CD14-positive monocyte (primary cell): Measurements from ENCODE around the gene TEAD2. TPM values are rescaled to one million over a fixed set of nuclear protein-coding genes. Genes with fewer than 3 reads are reported as not detected.

ENCODE experiments used
- DNase-seq, 3 donors: peaks; one replicate each; pipeline ENCODE4 v3.0.0-alpha.2; 2011 to 2022
- H2AFZ ChIP-seq: 2 replicates; pipeline ENCODE4 v1.6.0; 2012; ENCODE audit warnings: mild to moderate bottlenecking, low read depth, low read length, inconsistent platforms; ENCODE audit not compliant: insufficient read depth, poor library complexity, severe bottlenecking
- H3K27ac ChIP-seq, 2 donors: 1 replicate in 1 of 2; 2 replicates in 1 of 2; pipeline ENCODE4 v1.5.1; 2012 to 2013; ENCODE audit warnings: low read length in 2 of 2, control low read depth in 1 of 2, inconsistent platforms in 1 of 2, low read depth in 1 of 2, mild to moderate bottlenecking in 1 of 2
- H3K27me3 ChIP-seq, 2 donors: one replicate each; pipeline versions ENCODE4 v1.6.0 to v1.6.1; 2011 to 2013; ENCODE audit warnings: low read length in 2 of 2; ENCODE audit not compliant: control insufficient read depth in 2 of 2, insufficient read depth in 2 of 2
- H3K36me3 ChIP-seq, 2 donors: replicated peaks in 1 of 2; 1 replicate in 1 of 2; 2 replicates in 1 of 2; pipeline versions ENCODE4 v1.5.1 to v1.6.1; 2012 to 2013; ENCODE audit warnings: low read length in 2 of 2, control low read depth in 1 of 2, inconsistent platforms in 1 of 2, mild to moderate bottlenecking in 1 of 2; ENCODE audit not compliant: insufficient read depth in 2 of 2, control insufficient read depth in 1 of 2
- H3K4me1 ChIP-seq, 2 donors: 1 replicate in 1 of 2; 2 replicates in 1 of 2; pipeline versions ENCODE4 v1.5.1 to v1.6.1; 2012 to 2013; ENCODE audit warnings: low read length in 2 of 2, control low read depth in 1 of 2, inconsistent platforms in 1 of 2, mild to moderate bottlenecking in 1 of 2, moderate library complexity in 1 of 2; ENCODE audit not compliant: insufficient read depth in 2 of 2, control insufficient read depth in 1 of 2
- H3K4me2 ChIP-seq: replicated peaks from 2 replicates; pipeline ENCODE3; 2012; ENCODE audit warnings: low read length, moderate library complexity, mild to moderate bottlenecking; ENCODE audit not compliant: poor library complexity, severe bottlenecking; ENCODE audit errors: extremely low read depth
- H3K4me3 ChIP-seq, 3 experiments: fragments of 200-600 bp in 1 of 3; sonication (generic) in 1 of 3; replicated peaks in 1 of 3; 1 replicate in 2 of 3; 2 replicates in 1 of 3; pipeline ENCODE4 v1.5.1; 2011 to 2013; ENCODE audit warnings: low read length in 3 of 3, mild to moderate bottlenecking in 3 of 3, control low read depth in 2 of 3, low read depth in 2 of 3, inconsistent platforms in 1 of 3, moderate library complexity in 1 of 3
- H3K79me2 ChIP-seq: 2 replicates; pipeline ENCODE4 v1.6.0; 2012; ENCODE audit warnings: mild to moderate bottlenecking, control low read depth, inconsistent platforms, low read length, moderate library complexity; ENCODE audit not compliant: insufficient read depth
- H3K9ac ChIP-seq: 2 replicates; pipeline ENCODE4 v1.6.0; 2017; ENCODE audit warnings: low read length, mild to moderate bottlenecking; ENCODE audit not compliant: insufficient read depth, poor library complexity, severe bottlenecking
- H3K9me3 ChIP-seq, 2 donors: replicated peaks in 1 of 2; 1 replicate in 1 of 2; 2 replicates in 1 of 2; pipeline versions ENCODE4 v1.5.1 to v1.6.1; 2012 to 2013; ENCODE audit warnings: low read length in 2 of 2, control low read depth in 1 of 2; ENCODE audit not compliant: control insufficient read depth in 1 of 2, insufficient read depth in 1 of 2
- H4K20me1 ChIP-seq: 2 replicates; pipeline ENCODE4 v1.6.0; 2012; ENCODE audit warnings: mild to moderate bottlenecking, low read length, control low read depth, moderate library complexity; ENCODE audit not compliant: insufficient read depth
- H3K27ac Mint-ChIP-seq, 7 donors: one replicate each; pipeline ENCODE4 v1.8.0; 2020; ENCODE audit warnings: mild to moderate bottlenecking in 7 of 7, mixed read lengths in 7 of 7, moderate library complexity in 6 of 7, inconsistent platforms in 2 of 7
- H3K27me3 Mint-ChIP-seq, 3 donors: one replicate each; pipeline ENCODE4 v1.8.0; 2021 to 2022; ENCODE audit warnings: low read depth in 3 of 3, mild to moderate bottlenecking in 3 of 3, mixed read lengths in 3 of 3, moderate library complexity in 3 of 3, inconsistent platforms in 1 of 3
- H3K36me3 Mint-ChIP-seq, 2 donors: one replicate each; pipeline ENCODE4 v1.8.0; 2020; ENCODE audit warnings: mixed read lengths in 2 of 2, inconsistent platforms in 1 of 2, mild to moderate bottlenecking in 1 of 2
- H3K4me1 Mint-ChIP-seq: one replicate; pipeline ENCODE4 v1.8.0; 2020; ENCODE audit warnings: mild to moderate bottlenecking, mixed read lengths
- H3K4me3 Mint-ChIP-seq, 2 donors: one replicate each; pipeline ENCODE4 v1.8.0; 2020; ENCODE audit warnings: mild to moderate bottlenecking in 2 of 2, mixed read lengths in 2 of 2, moderate library complexity in 1 of 2
- H3K9me3 Mint-ChIP-seq, 7 donors: one replicate each; pipeline ENCODE4 v1.8.0; 2020 to 2022; ENCODE audit warnings: mixed read lengths in 7 of 7, mild to moderate bottlenecking in 6 of 7, moderate library complexity in 6 of 7, inconsistent platforms in 2 of 7
- CTCF ChIP-seq: fragments of 200-600 bp; IDR thresholded peaks from one replicate; pipeline ENCODE4 v1.8.0; 2022; ENCODE audit warnings: antibody characterized with exemption, mild to moderate bottlenecking
- WGBS: methylation state at CpG from one replicate; pipeline ENCODE4 v1.1.5; 2013; ENCODE audit warnings: missing lambda C conversion rate; ENCODE audit not compliant: insufficient coverage; 5-methylcytosine and 5-hydroxymethylcytosine counted together
- intact Hi-C, 2 donors: fragments of 100-400 bp; cut with micrococcal nuclease; formaldehyde crosslinking; loops; one replicate each; pipeline versions ENCODE4 v1.15.0 to v1.15.1; 2023
- polyA plus RNA-seq, 3 donors: library from polyadenylated mRNA; depleted of rRNA in 1 of 3; unstranded in 2 of 3; stranded (reverse) in 1 of 3; fragments of 300-500 nt in 2 of 3; fragments of >200 nt in 1 of 3; fragmentation: Illumina TruSeq in 2 of 3; gene quantifications; 1 replicate in 2 of 3; 2 replicates in 1 of 3; pipeline ENCODE4 v1.2.3, GENCODE V29; 2012 to 2021

Gene TEAD2
- polyA plus RNA-seq, 3 donors = not detected

GRCh38 chr19:49336482-49337266 is 25.5 kb downstream of the TEAD2 start:
- H3K27me3 ChIP-seq = no peaks in the 10 kb centered on the region
- peak overlapping the region; percentile 47 for H3K9ac ChIP-seq
- peak overlapping the region; percentile 96 to 99 for H3K4me3 Mint-ChIP-seq
- peak overlapping the region; percentile 62 to 95 for H3K27ac ChIP-seq
- 60% methylated on average over 5 of the region's 10 CpGs for WGBS
- intact Hi-C loops = no loop called here
- H3K4me2 ChIP-seq = peak overlapping the region; percentile 98
- peaks cover 53 to 77% of the 10 kb centered on the region in 2 donors for H3K4me1 ChIP-seq
- DNase-seq = peak in 1 of 3 donors; percentile 6
- peaks cover 22 to 40% of the 10 kb centered on the region in 2 donors for H3K36me3 ChIP-seq
- H4K20me1 ChIP-seq = peaks cover 39% of the 10 kb centered on the region
- H2AFZ ChIP-seq = no peak overlapping the region
- TF ChIP-seq CTCF = no peak
- peaks cover 24 to 40% of the 10 kb centered on the region in 2 donors for H3K36me3 Mint-ChIP-seq
- H3K27ac Mint-ChIP-seq = peak overlapping the region; percentile 93 to 100 (median 96)
- H3K27me3 Mint-ChIP-seq = peaks cover 0 to 3% (median 2%) of the 10 kb centered on the region in 3 donors
- peak overlapping the region; percentile 80 to 98 (median 88) for H3K4me3 ChIP-seq
- H3K9me3 Mint-ChIP-seq = peaks cover 0 to 6% (median 0%) of the 10 kb centered on the region in 7 donors
- peaks cover 36% of the 10 kb centered on the region for H3K79me2 ChIP-seq
- H3K4me1 Mint-ChIP-seq = peaks cover 67% of the 10 kb centered on the region
- H3K9me3 ChIP-seq = no peaks in the 10 kb centered on the region

GRCh38 chr19:49335784-49336481 is 26.3 kb downstream of the TEAD2 start:
- peaks cover 22 to 40% of the 10 kb centered on the region in 2 donors for H3K36me3 ChIP-seq
- peaks cover 54 to 84% of the 10 kb centered on the region in 2 donors for H3K4me1 ChIP-seq
- Mint-ChIP-seq H3K9me3 (peaks cover 0 to 6% (median 0%) of the 10 kb centered on the region in 7 donors), H3K4me1 (peaks cover 72% of the 10 kb centered on the region), H3K4me3 (peak overlapping the region; percentile 96 to 99), H3K27ac (peak overlapping the region; percentile 93 to 100 (median 96)), H3K27me3 (peaks cover 0 to 3% (median 2%) of the 10 kb centered on the region in 3 donors), H3K36me3 (peaks cover 24 to 42% of the 10 kb centered on the region in 2 donors)
- DNase-seq = peak in 2 of 3 donors; percentile 28 to 58
- no peaks in the 10 kb centered on the region for H3K9me3 ChIP-seq
- whole genome bisulfite sequencing = 53% methylated on average over 7 of the region's 14 CpGs
- H3K4me3 ChIP-seq = peak overlapping the region; percentile 80 to 98 (median 88)
- H3K9ac ChIP-seq = peak overlapping the region; percentile 88
- peaks cover 39% of the 10 kb centered on the region for H4K20me1 ChIP-seq
- H3K79me2 ChIP-seq = peaks cover 36% of the 10 kb centered on the region
- TF ChIP-seq CTCF = no peak
- peak overlapping the region; percentile 98 for H3K4me2 ChIP-seq
- intact Hi-C loops = no loop called here
- H3K27ac ChIP-seq = peak overlapping the region; percentile 62 to 95
- H2AFZ ChIP-seq = peak overlapping the region; percentile 95
- no peaks in the 10 kb centered on the region for H3K27me3 ChIP-seq
